GM19238 (cell line): ENCODE measurements around the gene SLC12A8.

ENCODE experiments used
- DNase-seq: peaks from one replicate; pipeline ENCODE4 v3.0.0; 2011; ENCODE audit warnings: low spot score; ENCODE audit not compliant: insufficient read length

Gene SLC12A8

DNA sequence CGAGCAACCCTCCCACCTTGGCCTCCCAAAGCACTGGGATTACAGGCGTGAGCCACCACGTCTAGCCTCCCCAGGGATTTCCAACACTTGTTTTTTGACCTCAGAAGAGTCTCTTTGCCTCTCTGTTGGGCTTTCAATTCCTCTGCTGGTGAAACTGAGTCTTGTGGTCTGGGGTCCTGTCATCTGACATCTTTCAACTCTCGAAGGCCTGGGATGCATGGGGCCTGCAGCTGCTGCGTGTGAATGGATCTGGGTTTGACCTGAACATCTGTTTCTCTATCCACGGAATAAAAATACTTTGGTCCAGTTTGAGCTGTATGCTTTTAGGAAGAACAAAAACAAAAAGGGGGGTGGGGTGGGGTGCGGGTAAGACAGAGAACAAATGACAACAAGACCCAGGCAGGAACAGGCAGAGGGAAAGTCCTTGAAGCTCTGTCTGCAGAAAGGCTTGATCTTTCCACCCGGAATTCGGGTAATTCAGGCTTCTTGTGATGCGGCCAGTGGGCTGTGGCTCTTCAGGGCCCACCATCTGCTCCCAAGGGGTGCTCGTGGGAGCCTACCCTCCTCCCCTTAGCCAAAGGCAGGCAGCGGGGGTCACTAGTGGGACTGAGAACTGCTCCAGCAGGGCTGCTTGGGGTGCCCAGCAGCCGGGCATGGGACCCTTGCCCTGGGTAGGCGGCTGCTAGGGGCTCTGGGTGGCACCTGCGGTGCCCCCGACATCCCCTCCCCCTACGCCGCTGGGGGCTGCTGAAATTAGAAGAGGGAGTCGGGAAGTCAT lies 71.5 kb downstream of the SLC12A8 start:
- DNase-seq = no peak

DNA sequence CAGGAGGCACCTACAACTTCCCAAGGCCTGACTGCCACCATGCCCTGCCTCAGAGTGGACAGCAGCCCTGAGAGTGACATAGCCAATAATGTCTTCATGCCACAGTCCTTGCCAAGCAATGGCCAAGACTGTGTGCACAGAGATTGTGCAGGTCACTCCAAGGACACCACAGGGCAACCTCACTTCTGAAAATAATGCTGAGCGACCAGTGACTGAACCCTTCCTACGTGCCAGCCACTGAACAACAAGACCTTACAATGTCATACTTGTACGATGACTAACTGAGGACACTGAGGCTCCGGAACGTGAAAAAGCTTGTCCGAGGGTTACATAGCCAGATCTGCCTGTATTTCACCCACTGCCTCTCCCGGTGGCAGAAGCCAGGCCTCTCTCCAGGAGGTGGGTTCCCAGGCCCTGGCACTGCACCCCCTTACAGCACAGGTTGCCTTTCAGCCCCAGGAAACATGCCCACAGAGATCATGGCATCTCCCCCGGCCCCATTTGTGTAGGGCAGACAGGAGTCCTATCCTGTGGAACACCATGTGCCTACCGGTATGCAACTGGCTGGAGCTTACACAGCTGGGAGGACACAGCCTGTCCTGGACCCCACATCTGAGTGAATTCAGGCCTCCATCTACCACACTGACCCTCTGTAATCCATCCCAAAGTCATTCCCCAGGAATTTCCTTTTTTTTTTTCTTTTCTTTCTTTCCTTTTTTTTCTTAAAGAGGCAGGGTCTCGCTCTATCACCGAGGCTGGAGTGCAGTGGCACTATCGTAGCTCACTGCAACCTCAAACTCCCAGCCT lies 72.3 kb downstream of the SLC12A8 start:
- DNase-seq = no peak

DNA sequence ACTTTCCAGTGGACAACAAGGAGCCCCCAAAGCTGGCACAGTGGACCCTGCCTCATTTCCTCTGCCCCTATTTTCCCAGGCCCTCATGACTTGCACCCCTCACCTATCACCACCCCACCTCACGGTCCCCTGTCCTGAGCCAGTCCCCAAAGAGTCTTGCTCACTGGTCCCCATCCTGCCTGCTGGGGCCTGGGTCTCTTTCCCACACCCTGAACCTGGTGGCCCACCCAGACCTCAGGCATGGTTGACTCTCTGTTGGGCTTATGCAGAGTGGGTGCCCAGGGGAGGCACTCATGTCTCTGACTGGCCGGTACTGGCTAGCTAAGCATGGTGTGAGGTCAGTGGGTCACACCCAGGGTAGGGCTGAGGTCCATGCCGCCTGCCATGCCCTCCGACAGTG lies 73.2 kb downstream of the SLC12A8 start:
- DNase-seq = no peak

DNA sequence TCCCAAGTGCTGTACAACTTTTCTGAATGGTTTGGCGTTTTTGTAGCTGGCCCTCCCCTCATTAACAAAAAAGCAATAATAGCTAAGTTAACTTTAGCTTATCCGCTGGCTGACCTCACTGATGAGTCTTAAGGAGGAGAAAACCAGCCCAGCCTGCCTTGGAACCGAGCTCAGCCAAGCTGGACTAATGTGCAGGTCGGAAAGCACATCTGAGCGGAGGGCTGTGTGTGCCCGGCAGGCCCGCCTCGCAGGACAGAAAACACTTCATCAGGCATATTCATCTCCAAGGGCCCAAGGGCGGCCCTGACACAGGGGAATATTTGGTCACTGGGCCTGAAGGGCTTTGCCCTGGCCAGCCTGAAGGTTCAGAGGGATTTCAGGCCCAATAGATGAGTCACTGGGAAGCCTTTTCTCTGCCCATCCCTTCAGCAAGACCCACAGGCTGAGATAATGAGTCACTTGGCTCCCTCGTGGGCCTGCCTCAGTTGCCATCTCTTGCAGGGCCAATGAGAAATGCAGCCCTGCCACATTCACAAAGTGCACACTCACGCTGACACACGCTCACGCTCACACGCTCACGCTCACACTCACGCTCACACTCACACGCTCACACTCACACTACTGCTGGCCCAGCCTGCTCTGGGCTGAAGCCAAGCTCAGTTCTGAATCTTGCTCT lies 75.1 kb downstream of the SLC12A8 start:
- no peak for DNase-seq

DNA sequence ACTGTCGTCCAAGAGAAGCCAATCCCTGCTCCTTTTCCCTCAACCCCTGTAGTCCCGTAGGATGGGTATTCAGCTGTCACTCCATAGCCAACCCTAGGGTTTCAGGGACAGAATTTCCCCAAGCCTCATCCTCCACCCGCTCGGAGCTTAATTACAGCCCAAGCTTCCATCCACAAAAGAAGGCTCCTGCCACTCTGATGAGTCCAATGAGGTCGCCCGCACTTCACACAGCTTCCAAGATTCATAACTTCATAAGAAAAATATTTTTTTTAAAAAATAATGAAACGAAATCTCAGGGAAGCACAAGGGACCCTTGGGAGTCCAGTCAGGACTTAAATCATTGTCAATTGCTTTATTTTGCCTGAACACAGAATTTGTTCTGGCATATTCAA lies 75.6 kb downstream of the SLC12A8 start:
- no peak for DNase-seq

DNA sequence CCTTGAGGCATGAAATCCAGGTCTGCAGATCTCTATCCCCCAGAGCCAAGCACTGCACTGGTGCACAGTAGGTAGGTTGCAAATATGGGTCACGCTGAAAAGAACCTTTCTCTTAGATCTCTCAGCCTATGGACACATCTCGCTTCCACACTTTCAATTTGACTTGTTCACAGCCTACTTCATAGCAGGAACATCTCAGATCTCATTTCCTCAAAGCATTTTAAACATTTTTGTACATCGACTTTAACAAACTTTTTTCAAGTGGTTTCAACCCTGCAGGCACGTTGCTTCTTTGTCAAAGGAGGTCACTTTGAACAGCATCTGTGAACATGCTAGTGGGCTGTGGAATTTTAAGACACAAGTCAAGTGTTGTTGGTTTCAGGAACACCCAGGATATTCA lies 76.0 kb downstream of the SLC12A8 start:
- no peak for DNase-seq

DNA sequence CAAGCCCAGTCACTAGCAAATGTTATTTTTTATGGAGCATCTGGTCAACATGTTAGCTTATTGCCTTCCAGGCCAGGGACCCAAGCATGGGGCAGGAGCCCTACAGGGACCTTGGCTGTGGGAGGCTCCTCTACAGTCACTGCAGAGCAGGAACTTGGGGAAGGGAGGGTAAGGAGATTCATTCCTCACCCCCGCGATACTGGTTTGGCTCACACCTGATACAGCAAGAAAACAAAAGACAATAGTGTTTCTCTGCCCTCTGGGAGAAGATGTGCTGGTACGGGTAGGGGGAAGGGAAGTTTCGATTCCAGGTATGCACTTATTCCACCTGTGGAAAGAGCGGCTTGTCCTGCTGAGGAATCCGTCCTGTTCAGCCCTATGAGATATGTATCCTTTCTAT lies 77.6 kb downstream of the SLC12A8 start:
- no peak for DNase-seq

DNA sequence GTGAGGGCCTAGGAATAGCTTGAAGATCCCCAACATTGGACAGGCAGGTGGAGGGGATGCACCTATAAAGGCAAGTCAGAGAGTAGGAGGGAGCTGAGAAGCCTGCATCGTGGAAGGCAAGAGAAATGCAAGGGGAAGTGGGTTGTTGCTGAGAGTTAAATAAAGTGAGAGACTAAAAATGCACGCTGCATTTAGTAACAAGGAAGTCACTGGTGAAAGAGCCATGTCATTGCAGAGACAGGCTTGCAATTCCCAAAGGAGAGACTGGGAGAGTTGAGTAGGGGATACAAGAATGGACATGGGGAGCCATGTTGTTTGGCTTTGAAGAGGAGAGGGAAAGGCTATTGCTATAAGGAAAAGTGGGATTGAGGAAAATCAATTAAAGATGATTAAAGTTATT lies 79.7 kb downstream of the SLC12A8 start:
- DNase-seq = no peak

DNA sequence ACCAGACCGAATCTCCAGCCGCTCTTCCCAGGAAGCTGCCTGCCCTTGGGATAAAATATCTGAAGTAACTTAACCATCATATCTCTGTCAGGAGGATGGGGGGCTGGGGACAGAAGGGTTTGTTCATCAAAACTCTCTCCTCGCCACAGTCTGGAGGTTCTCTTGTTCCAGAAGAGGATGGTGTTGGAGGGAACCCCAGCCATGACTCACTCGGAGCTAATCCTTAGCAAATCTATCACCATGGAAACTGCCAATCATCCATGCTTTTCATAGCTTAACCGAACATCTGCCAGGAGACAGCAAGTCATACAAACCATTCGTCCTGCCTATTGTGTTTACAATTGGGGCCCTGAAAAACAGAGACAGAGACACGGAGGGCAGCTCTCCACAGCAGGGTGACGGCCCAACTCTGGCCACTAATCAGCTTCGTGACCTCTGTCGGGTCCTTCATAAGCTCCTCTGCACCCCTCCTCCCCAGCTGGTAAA lies 83.0 kb downstream of the SLC12A8 start:
- no peak for DNase-seq

DNA sequence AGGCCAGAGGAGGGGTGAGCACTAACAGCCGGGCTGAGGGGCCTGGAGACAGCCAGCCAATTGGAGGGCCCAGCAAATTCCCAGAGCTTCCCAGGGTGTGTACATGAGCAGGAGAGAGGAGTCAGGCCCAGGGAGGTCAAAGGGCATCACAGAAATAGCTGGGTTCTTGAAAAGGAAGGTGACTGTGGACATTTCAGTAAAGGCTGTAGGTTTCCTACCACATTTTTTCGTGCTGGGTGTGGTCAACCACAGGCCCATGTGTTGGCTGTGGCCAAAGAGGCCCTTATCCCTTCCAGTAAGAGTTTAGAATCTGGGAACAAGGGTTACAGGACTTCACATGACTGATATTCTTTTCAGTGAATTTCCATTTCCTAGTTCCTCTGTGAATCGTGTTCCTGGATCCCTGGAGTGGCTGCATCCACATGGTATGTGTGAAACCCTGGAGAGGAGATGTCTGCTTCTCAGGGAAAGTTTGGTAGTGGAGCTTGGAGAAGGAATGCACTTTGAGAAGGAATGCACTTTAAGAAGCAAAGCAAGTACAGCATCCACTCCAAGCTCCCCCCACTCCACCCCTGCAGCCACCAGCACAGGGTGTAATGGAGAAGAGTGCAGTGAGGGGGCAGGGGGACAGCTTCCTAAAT lies 83.6 kb downstream of the SLC12A8 start:
- DNase-seq = no peak

DNA sequence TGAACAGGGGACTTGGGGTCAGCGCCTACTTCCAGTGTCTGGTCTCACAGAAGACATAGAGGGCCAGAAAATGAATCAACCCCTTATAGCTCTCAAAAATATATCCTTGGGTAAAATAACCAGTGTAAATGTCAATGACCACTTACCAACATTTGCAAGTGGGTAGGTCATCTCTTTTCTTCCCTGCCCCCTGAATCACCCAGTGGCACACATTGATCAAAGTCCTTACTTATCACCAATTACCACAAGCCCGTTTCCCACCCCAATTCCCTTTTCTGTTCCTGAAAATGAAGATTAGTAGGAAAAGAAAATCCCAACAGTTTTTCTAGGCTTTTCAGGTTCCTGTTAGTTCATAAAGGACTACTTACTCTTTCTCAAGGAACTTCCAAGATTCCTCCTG lies 86.2 kb downstream of the SLC12A8 start:
- no peak for DNase-seq

DNA sequence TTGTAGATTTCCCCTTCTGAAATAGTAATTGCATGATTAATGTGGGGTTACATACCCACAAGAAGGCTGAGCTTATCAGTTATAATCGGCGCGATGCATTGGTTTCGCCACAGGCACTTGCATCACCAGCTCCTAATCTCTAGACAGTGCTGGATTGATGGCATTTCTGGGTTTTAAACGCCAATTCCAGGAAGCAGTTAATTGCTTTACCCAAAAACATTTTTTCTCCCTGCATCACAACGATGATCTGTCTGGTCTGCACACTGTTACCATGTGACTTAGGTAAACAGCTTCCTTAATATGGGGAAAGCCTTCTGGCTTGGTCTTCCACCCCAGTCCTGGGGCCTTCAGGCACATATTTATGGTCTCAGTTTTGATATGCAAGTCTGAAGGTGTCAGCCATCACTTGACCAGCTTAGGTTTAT lies 86.7 kb downstream of the SLC12A8 start:
- DNase-seq = no peak

DNA sequence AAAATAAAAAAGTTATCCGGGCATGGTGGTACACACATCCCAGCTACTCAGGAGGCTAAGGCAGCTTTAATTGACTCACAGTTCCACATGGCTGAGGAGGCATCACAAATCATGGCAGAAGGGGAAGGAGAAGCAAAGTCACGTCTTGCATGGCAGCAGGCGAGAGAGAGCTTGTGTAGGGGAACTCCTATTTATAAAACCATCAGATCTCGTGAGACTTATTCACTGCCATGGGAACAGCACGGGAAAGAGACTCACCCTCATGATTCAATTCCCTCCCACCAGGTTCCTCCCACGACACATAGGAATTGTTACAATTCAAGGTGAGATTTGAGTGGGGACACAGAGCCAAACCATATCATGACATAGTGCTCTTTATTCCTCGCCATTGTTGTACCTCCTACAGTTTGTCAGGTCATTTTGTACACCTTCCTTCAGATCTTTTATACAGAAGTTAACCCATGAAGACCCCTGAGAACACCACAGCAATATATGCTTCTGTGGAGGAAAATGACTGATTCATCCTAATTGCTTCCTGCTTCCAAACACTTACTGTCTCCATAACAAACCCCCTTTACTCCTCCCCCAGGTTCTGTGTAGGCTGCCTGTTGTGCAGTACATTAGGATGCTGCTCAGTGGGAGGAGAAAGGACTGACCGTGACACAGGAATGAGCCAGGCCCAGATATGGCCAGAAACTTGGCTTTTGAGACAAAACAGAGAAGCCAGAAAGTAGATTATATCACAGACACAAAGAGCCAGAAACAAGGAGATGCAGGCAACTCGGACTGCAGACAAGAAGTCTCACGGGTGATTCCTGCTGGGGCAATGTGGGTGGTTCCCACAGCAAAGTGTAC lies 88.9 kb downstream of the SLC12A8 start:
- DNase-seq = no peak

DNA sequence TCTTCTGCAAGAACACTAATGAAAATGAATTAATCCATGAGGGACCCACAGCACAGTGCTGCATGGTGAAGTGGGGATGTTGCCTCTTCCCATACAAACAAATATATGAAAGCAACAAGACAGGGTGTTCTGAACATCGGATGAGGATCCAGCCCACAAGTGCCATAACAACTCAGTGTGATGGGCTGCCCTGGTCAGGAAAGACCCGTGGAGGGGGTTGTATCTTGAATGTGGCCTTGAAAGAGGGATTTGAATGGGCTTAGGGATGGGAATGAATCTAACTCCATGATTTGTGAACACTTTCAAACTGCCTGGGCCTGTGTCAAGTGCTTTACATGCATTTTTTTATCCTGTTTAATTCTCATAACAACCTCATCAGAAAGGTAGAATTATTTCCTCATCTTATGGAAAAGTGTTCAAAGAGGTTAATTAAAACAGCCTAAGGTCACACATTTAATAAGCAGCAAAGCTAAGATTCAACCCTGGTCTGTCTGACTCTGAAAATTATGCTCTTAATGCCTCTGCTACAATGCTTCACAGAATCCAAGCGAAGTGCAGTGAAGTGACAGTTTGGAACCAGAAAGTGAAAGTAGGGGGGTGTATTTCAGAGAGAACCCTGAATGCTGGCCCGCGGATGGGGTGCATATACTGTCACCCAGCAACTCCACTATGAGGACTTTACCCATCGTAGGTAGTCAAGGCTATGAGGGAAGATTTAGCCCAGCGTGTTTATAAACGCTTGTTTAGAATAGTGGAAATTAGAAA lies 91.1 kb downstream of the SLC12A8 start:
- no peak for DNase-seq

DNA sequence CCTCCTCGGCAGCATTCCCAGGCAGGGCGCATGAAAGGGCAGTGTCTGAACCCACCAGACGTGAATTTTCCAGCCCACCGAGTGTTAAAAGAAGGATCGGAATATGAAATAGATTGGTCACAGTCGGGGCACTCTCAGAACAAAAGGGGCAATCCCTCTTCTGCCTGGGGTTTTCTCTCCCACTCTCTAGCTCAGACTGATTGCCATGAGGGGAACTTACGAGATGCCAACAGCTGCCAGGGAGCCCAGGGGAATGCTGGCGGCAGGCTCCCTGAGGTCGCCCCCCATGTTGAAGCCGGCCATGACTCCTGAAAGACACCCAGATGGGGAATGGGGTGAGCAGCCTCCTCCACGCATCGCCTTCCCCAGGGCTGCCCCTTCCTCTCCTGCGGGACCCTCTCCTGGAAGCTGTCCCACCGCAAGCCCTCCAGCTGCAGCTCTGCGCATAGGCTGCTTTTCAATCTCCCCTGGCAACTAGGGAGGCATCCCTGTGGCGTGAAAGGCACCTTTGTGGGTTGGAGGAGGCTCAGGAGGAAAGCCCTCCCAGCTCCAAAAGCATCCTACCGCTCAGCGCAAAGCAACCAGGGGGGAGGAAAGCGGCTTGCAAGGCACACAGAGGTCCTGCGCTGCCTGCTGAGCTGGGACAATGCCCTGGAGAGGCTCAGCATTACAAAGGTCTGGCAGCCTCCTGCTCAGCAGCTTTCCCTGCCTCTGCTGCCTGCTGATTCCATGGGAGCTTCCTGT lies 92.0 kb downstream of the SLC12A8 start:
- DNase-seq = no peak

DNA sequence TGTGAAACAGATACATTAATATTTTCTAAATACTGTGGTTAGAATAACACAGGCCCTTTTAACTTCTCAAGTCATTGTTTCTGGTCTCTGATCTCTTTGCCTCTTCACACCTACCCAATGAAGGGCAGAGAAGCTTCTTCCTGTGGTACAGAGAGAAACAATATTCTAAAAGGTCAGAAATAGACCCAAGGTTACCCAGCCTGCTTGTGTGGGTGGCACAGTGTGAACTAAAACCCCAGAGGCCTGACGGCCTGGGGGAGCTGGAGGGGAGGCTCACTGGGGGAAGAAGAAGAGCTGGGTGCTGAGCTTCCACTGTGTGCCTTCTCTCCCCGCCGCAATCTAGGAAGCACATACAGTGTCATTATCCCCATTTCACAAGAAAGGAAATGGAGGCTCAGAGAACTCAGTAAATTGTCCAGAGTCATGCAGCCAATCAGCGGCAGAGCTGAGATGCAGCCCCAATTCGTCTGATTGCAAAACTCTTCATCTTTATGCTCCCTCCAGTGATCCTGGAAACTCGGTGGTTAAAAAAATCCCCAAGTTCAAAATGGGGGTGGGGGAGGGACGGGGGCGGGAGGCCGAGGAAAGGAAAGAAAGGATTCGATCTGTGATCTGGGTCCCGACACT lies 92.7 kb downstream of the SLC12A8 start:
- no peak for DNase-seq

DNA sequence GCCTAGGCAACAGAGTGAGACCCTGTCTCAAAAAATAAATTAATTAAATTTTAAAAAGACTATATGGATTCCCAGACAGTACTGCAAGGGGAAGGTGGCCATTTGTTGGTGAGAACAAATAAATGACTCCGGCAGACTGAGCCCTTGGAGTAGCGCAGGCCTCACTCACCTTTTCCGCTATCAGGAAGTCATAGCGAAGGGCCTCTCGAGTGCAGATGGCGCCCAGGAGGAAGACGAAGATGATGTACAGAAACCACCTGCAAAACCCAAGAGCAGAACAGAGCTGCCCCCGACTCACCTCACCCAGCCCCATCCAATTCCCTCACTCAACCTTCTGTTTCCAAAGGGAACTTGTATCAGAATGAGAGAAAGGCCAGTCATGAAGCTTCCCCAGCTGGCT lies 93.9 kb downstream of the SLC12A8 start:
- no peak for DNase-seq

DNA sequence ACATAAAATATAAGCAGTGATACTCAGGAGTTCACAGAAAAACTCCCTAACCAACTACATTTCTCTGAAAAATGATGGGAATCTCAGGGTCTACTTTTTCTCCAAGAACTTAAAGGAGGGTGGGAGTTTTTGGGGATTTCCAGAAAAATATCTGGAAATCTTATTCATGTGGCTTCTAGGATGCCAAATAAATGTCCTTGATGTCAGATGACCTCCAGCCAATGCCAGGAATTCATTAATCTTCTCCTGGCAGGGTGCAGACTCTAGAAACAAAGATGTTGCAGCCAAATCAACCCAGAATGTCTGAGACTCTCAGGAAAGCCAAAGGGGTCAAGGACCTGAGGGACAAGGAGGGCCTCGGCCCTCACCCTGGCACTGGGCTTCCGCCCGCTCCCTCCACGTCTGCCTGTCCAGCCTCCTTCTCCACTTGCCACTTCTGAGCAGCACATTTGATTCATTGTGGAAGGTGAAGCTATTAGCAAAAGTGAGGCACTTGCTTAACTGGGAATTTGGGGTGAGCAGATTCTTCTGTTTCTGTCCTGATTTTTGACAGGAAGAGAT lies 94.8 kb downstream of the SLC12A8 start:
- no peak for DNase-seq
